DOHH2 (cell line): ENCODE measurements around the gene SQSTM1.

ENCODE experiments used
- H3F3A ChIP-seq: fragments of 200-600 bp; sonication (generic), shearing (Covaris generic); 2 replicates; pipeline ENCODE4 v1.6.0; 2016; ENCODE audit warnings: antibody characterized with exemption, mild to moderate bottlenecking; ENCODE audit not compliant: control insufficient read depth, insufficient read depth
- H3K27ac ChIP-seq: fragments of 200-600 bp; sonication (generic); 2 replicates; pipeline ENCODE4 v1.5.1; 2014; ENCODE audit warnings: low read depth, mild to moderate bottlenecking, low read length, moderate library complexity
- H3K27me3 ChIP-seq: fragments of 200-600 bp; sonication (generic); 2 replicates; pipeline ENCODE4 v1.6.1; 2014; ENCODE audit warnings: mild to moderate bottlenecking, low read length, mixed read lengths; ENCODE audit not compliant: control insufficient read depth
- H3K36me3 ChIP-seq: fragments of 200-600 bp; sonication (generic); 2 replicates; pipeline ENCODE4 v1.6.1; 2014; ENCODE audit warnings: mild to moderate bottlenecking, low read length, moderate library complexity, mixed read lengths; ENCODE audit not compliant: control insufficient read depth
- H3K4me1 ChIP-seq: fragments of 200-600 bp; sonication (generic); 2 replicates; pipeline ENCODE4 v1.6.1; 2014; ENCODE audit warnings: mild to moderate bottlenecking, low read length, mixed read lengths; ENCODE audit not compliant: control insufficient read depth
- H3K4me2 ChIP-seq: fragments of 200-600 bp; sonication (generic); 2 replicates; pipeline ENCODE4 v1.6.0; 2014; ENCODE audit warnings: mild to moderate bottlenecking, low read length, moderate library complexity
- H3K4me3 ChIP-seq: fragments of 200-600 bp; sonication (generic); 2 replicates; pipeline ENCODE4 v1.5.1; 2014; ENCODE audit warnings: mild to moderate bottlenecking, low read length, mixed read lengths
- H3K79me2 ChIP-seq: fragments of 200-600 bp; sonication (generic); 2 replicates; pipeline ENCODE4 v1.6.1; 2014; ENCODE audit warnings: mild to moderate bottlenecking, low read length, mixed read lengths; ENCODE audit not compliant: control insufficient read depth
- H3K9me2 ChIP-seq: fragments of 200-600 bp; sonication (generic); replicated peaks from 2 replicates; pipeline ENCODE4 v1.6.1; 2014; ENCODE audit warnings: mild to moderate bottlenecking, low read length, mixed read lengths; ENCODE audit not compliant: control insufficient read depth
- H3K9me3 ChIP-seq: fragments of 200-600 bp; sonication (generic); 2 replicates; pipeline ENCODE4 v1.6.1; 2014; ENCODE audit warnings: antibody characterized with exemption, low read length, mixed read lengths; ENCODE audit not compliant: control insufficient read depth, insufficient read depth
- H4K20me1 ChIP-seq: fragments of 200-600 bp; sonication (generic); 2 replicates; pipeline ENCODE4 v1.6.0; 2014; ENCODE audit warnings: low read depth, mild to moderate bottlenecking, antibody characterized with exemption, low read length, moderate library complexity; ENCODE audit not compliant: control insufficient read depth, insufficient read depth
- CTCF ChIP-seq: fragments of 200-600 bp; sonication (generic); IDR thresholded peaks from one replicate; pipeline ENCODE4 v1.5.1; 2014; ENCODE audit warnings: antibody characterized with exemption, mild to moderate bottlenecking, low read depth, low read length; ENCODE audit not compliant: poor library complexity, severe bottlenecking
- EZH2phosphoT487 ChIP-seq: fragments of 200-600 bp; sonication (generic); IDR thresholded peaks from 2 replicates; pipeline ENCODE4 v1.6.1; 2017; ENCODE audit warnings: borderline replicate concordance, mild to moderate bottlenecking, antibody characterized with exemption, low read length, moderate library complexity, mixed read lengths

Gene SQSTM1

GRCh38 chr5:179800696-179801201 lies 20.0 kb upstream of the SQSTM1 start:
- H3K36me3 ChIP-seq = peaks cover 36% of the 10 kb centered on the region; the same call in 1 of the 2 replicates
- H3K9me3 ChIP-seq = no peaks in the 10 kb centered on the region
- no peak overlapping the region for H3K4me3 ChIP-seq
- no peak overlapping the region for H3K4me2 ChIP-seq
- TF ChIP-seq EZH2phosphoT487 (no peak), CTCF (no peak)
- H3F3A ChIP-seq = no peaks in the 10 kb centered on the region
- H3K27ac ChIP-seq = no peak overlapping the region
- peaks cover 26% of the 10 kb centered on the region for H3K4me1 ChIP-seq
- no peaks in the 10 kb centered on the region for H4K20me1 ChIP-seq
- H3K79me2 ChIP-seq = peaks cover 21% of the 10 kb centered on the region
- H3K9me2 ChIP-seq = no peaks in the 10 kb centered on the region
- H3K27me3 ChIP-seq = no peaks in the 10 kb centered on the region

- H3K9me2 ChIP-seq = no peaks in the 10 kb centered on the region
- TF ChIP-seq CTCF = peak; percentile 74
- TF ChIP-seq EZH2phosphoT487 = no peak
- H3K79me2 ChIP-seq = peaks cover 24% of the 10 kb centered on the region
- H3K27me3 ChIP-seq = no peaks in the 10 kb centered on the region
- no peak overlapping the region for H3K4me3 ChIP-seq
- no peak overlapping the region for H3K27ac ChIP-seq
- H3F3A ChIP-seq = no peaks in the 10 kb centered on the region
- H4K20me1 ChIP-seq = no peaks in the 10 kb centered on the region
- peaks cover 23% of the 10 kb centered on the region for H3K4me1 ChIP-seq
- peaks cover 36% of the 10 kb centered on the region; the same call in 1 of the 2 replicates for H3K36me3 ChIP-seq
- no peaks in the 10 kb centered on the region for H3K9me3 ChIP-seq
- H3K4me2 ChIP-seq = no peak overlapping the region
These were observed 19.1 kb upstream of the SQSTM1 start for GRCh38 chr5:179801304-179802206.

GRCh38 chr5:179802207-179802883 lies 18.4 kb upstream of the SQSTM1 start:
- TF ChIP-seq EZH2phosphoT487 = no peak
- no peak for TF ChIP-seq CTCF
- H3K36me3 ChIP-seq = peaks cover 34% of the 10 kb centered on the region; the same call in 1 of the 2 replicates
- no peaks in the 10 kb centered on the region for H3K9me2 ChIP-seq
- no peak overlapping the region for H3K27ac ChIP-seq
- no peaks in the 10 kb centered on the region for H3K27me3 ChIP-seq
- H3K4me1 ChIP-seq = peaks cover 19% of the 10 kb centered on the region
- H3K4me2 ChIP-seq = no peak overlapping the region
- no peak overlapping the region for H3K4me3 ChIP-seq
- no peaks in the 10 kb centered on the region for H4K20me1 ChIP-seq
- H3K79me2 ChIP-seq = peaks cover 29% of the 10 kb centered on the region
- no peaks in the 10 kb centered on the region for H3K9me3 ChIP-seq
- H3F3A ChIP-seq = no peaks in the 10 kb centered on the region
